GM12878 (cell line): Measurements from ENCODE around the gene KLHL2. TPM values are rescaled to one million over a fixed set of nuclear protein-coding genes. Genes with fewer than 3 reads are reported as not detected.

ENCODE experiments used
- ATAC-seq: fragments of 200-7000 bp; cut with Tn5 transposase; 3 replicates; pipeline ENCODE4 v1.9.1; 2020; ENCODE audit warnings: mild to moderate bottlenecking, moderate library complexity
- BruUV-seq: library from RNA; stranded (reverse); fragments of 400-500 nt; replicated peaks from 2 replicates; lab custom pipeline; 2021; lab: Mats Ljungman, UMichigan
- CTCF ChIA-PET: fragments of 300-600 bp; sonication (Branson Sonifier 250); formaldehyde crosslinking; extraction: SDS; loops from one replicate; lab custom pipeline; 2021; ENCODE audit warnings: inconsistent platforms; lab: Yijun Ruan, JAX
- POLR2A ChIA-PET: fragments of 350-600 bp; formaldehyde crosslinking; extraction: SDS; loops from one replicate; lab custom pipeline; 2021; ENCODE audit warnings: inconsistent platforms; lab: Charles Lee
- RAD21 ChIA-PET: fragments of 300-600 bp; sonication (Branson Sonifier 250); formaldehyde crosslinking; loops from one replicate; lab custom pipeline; 2023; ENCODE audit warnings: antibody characterized with exemption; ENCODE audit not compliant: unreplicated experiment; lab: Charles Lee
- SMC1A ChIA-PET: fragments of 300-600 bp; sonication (Branson Sonifier 250); formaldehyde crosslinking; loops from one replicate; lab custom pipeline; 2023; ENCODE audit not compliant: unreplicated experiment, uncharacterized antibody; lab: Charles Lee
- DNase-seq: peaks from one replicate; pipeline ENCODE4 v3.0.0-alpha.2; 2011; ENCODE audit warnings: low read depth, low spot score
- FAIRE-seq: peaks from 3 replicates; lab custom pipeline; 2011; peaks lifted over from hg19 to GRCh38; lab: Jason Lieb, UNC
- H2AFZ ChIP-seq: 2 replicates; pipeline ENCODE4 v1.6.0; 2011; ENCODE audit warnings: low read depth, low read length, control low read depth; ENCODE audit not compliant: control insufficient read depth
- H3K27ac ChIP-seq: 2 replicates; pipeline ENCODE4 v1.5.1; 2011; ENCODE audit warnings: control low read depth; ENCODE audit not compliant: control insufficient read depth, insufficient read depth
- H3K27me3 ChIP-seq, 2 experiments: replicated peaks in 1 of 2; 2 replicates each; pipeline versions ENCODE4 v1.6.0 to v1.6.1; 2011; ENCODE audit warnings: low read length in 1 of 2; ENCODE audit not compliant: control insufficient read depth in 2 of 2, insufficient read depth in 2 of 2
- H3K36me3 ChIP-seq, 2 experiments: 2 replicates each; pipeline ENCODE4 v1.5.1; 2011; ENCODE audit warnings: low read length in 1 of 2; ENCODE audit not compliant: control insufficient read depth in 2 of 2, insufficient read depth in 2 of 2
- H3K4me1 ChIP-seq: 2 replicates; pipeline ENCODE4 v1.6.1; 2011; ENCODE audit warnings: mild to moderate bottlenecking, low read length, moderate library complexity, mixed read lengths; ENCODE audit not compliant: control insufficient read depth, insufficient read depth
- H3K4me2 ChIP-seq: 2 replicates; pipeline ENCODE4 v1.6.0; 2011; ENCODE audit warnings: control low read depth; ENCODE audit not compliant: control insufficient read depth, insufficient read depth
- H3K4me3 ChIP-seq: fragments of 200-600 bp; sonication (generic); 2 replicates; pipeline ENCODE4 v1.5.1; 2016
- H3K79me2 ChIP-seq: 2 replicates; pipeline ENCODE4 v1.6.0; 2011; ENCODE audit warnings: low read length; ENCODE audit not compliant: control insufficient read depth, insufficient read depth
- H3K9ac ChIP-seq: 2 replicates; pipeline ENCODE4 v1.8.0; 2011; ENCODE audit warnings: low read length, control low read depth, mixed read lengths; ENCODE audit not compliant: control insufficient read depth, insufficient read depth
- H3K9me3 ChIP-seq: replicated peaks from 3 replicates; pipeline ENCODE4 v1.5.1; 2011; ENCODE audit warnings: mild to moderate bottlenecking, low read length; ENCODE audit not compliant: control insufficient read depth, insufficient read depth
- H4K20me1 ChIP-seq: 2 replicates; pipeline ENCODE4 v1.6.0; 2011; ENCODE audit not compliant: control insufficient read depth, insufficient read depth
- MLLT1 ChIP-seq: fragments of 450-650 bp; IDR thresholded peaks from 2 replicates; pipeline ENCODE4 v1.6.1; 2016; ENCODE audit warnings: mild to moderate bottlenecking
- NR2C2 ChIP-seq: IDR thresholded peaks from 2 replicates; pipeline ENCODE4 v1.6.1; 2011; ENCODE audit warnings: borderline replicate concordance, low read depth; ENCODE audit not compliant: control insufficient read depth, insufficient read length
- ZNF592 ChIP-seq: fragments of 450-650 bp; IDR thresholded peaks from 2 replicates; pipeline ENCODE4 v1.6.1; 2017; ENCODE audit warnings: mild to moderate bottlenecking, moderate library complexity
- WGBS: methylation state at CpG from one replicate; pipeline ENCODE4 v1.1.6; 2016; ENCODE audit warnings: low lambda C conversion rate; ENCODE audit not compliant: insufficient replicate concordance, insufficient coverage; ENCODE audit errors: missing lambda C conversion rate; 5-methylcytosine and 5-hydroxymethylcytosine counted together
- in situ Hi-C: fragments of 300-500 bp; cut with MboI; formaldehyde crosslinking; loops from 9 replicates; pipeline ENCODE4 v1.14.3; 2018; ENCODE audit warnings: mixed read lengths
- intact Hi-C: fragments of 100-400 bp; cut with micrococcal nuclease; formaldehyde crosslinking; loops from one replicate; pipeline ENCODE4 v1.14.2; 2022; ENCODE audit not compliant: unreplicated experiment
- polyA plus RNA-seq, 11 experiments: library from polyadenylated mRNA; depleted of rRNA in 4 of 11; unstranded in 6 of 11; stranded (reverse) in 5 of 11; fragments of >200 nt; fragmentation: Nextera tagmentation in 4 of 11; fragmentation: Illumina TruSeq in 1 of 11; extraction: Ambion mirVana in 4 of 11; extraction: Trizol in 1 of 11; gene quantifications; 1 replicate in 1 of 11; 2 replicates in 10 of 11; pipeline versions ENCODE4 v1.2.1 to v1.2.3, GENCODE V29; 2011 to 2016; ENCODE audit warnings: inconsistent platforms in 2 of 11, missing spikeins in 2 of 11, low read depth in 1 of 11
- total RNA-seq, 4 experiments: library from RNA; depleted of rRNA in 3 of 4; stranded (reverse); fragments of >200 nt in 3 of 4; fragmentation: Illumina TruSeq in 1 of 4; extraction: Trizol in 1 of 4; gene quantifications; 2 replicates each; pipeline versions ENCODE4 v1.2.1 to v1.2.3, GENCODE V29; 2013 to 2021

KLHL2 gene
- total and polyA plus RNA-seq, 10 of the 15 experiments (the other 5 are each of a cell fraction or from before 2014, with no cell fraction given): 4.8 to 22.8 (median 12.9) TPM

- in situ Hi-C loops: no loop called here
- POLR2A ChIA-PET: interaction anchor here (0.7 to 3.3 kb wide), 3 partner anchors 11 to 132 kb away, joined by 4 to 13 read pairs (median 6); no protein-coding TSS in a partner anchor
- no TSS peak for BruUV-seq
- H4K20me1 ChIP-seq: no peaks in the 10 kb centered on the region
- RAD21 ChIA-PET: no interaction called here
- H3K27ac ChIP-seq: no peak overlapping the region
- DNase-seq: no peak
- TF ChIP-seq NR2C2 (no peak), MLLT1 (peak; percentile 48; the same call in 1 of the 2 replicates), ZNF592 (no peak)
- TF ChIP-seq, all 136 proteins: peak for 1
- Histone ChIP-seq H3K79me2 (peaks cover 93% of the 10 kb centered on the region), H3K36me3 (peaks cover 0 to 15% of the 10 kb centered on the region in 2 experiments; a peak in 2 of 4 replicates), H3K9ac (no peak overlapping the region), H2AFZ (no peak overlapping the region), H3K4me3 (peak overlapping the region; percentile 60), H3K9me3 (no peaks in the 10 kb centered on the region), H3K4me2 (peak overlapping the region; percentile 77), H3K27me3 (no peaks in the 10 kb centered on the region), H3K4me1 (no peaks in the 10 kb centered on the region; the same call in 1 of the 2 replicates)
- ATAC-seq: no peak
- SMC1A ChIA-PET: interaction anchor here (0.7 to 5.3 kb wide), 8 partner anchors 8 to 151 kb away, joined by 3 to 33 read pairs (median 3); no protein-coding TSS in a partner anchor
- WGBS: 99% methylated on average over 10 of the region's 10 CpGs
- CTCF ChIA-PET: interaction anchor here (1.0 to 3.7 kb wide), 3 partner anchors 11 to 201 kb away, joined by 3 to 24 read pairs (median 3); no protein-coding TSS in a partner anchor
- FAIRE-seq: no peak
- intact Hi-C loops: loop anchor here (2.0 kb wide), 1 partner anchor 123 kb away; no protein-coding TSS in a partner anchor
Measured at GRCh38 chr4:165331823-165332222, 124.5 kb downstream of the KLHL2 start.
